ENCODE data around the gene LBH.

The LBH gene

GRCh38 chr2:30298302-30298701 lies 67.0 kb downstream of the LBH start:
- in situ Hi-C loops (cut with MboI; ENCODE audit: low sequenced_read_pairs) = no loop called here

DNA sequence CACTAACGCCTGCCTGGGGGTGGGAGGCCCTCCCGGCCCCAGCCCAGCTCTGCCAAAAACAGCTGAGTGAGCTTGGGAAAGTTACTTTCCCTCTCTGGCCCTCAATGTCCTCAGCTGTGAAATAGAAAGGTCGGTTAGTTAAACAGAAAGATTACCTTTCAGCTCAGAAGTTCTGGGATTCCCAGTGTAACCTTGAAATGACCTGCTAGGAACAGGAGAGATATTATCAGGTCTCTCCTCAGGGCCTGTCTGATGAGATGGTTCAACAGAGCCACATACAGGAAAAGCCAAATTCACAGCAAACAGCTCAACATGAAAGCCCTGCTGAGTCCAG lies 68.8 kb downstream of the LBH start:
- in situ Hi-C loops (cut with MboI; ENCODE audit: low sequenced_read_pairs) = no loop called here

DNA sequence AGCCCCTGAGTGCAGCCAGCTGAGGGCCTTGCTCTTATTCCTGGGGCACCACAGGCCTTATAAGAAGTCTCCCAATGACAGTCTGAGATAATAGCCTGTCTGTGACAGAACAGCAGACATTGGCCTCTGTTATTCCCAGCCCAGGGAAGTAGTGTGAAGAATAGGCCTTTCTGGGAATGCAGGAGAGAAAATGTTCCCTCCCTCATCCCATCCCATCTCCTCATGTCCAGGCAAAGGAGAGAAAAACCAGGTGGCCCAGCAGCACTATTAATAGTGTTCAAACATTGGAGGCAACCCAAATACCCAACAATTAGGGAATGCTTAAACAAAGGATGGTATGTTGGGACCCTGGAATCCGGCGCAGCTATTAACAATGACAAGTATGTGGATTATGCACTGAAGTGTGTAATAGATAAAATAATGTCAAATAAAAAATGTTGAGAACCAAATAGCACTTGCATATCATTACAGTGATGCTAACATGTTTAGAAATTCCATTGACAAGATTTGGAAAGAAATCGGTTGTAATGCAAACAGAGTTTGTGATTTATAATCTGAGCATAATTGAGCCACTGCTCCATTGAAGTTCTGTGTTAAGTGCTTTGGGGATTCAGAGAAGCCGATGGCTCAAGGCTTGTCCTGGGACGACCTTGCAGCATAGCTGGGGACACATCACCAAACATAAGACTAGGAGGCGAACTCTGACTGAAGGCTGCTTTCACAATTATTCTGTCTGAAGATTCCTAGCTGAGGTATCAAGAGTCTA lies 69.3 kb downstream of the LBH start:
- in situ Hi-C loops (cut with MboI; ENCODE audit: low sequenced_read_pairs) = no loop called here

DNA sequence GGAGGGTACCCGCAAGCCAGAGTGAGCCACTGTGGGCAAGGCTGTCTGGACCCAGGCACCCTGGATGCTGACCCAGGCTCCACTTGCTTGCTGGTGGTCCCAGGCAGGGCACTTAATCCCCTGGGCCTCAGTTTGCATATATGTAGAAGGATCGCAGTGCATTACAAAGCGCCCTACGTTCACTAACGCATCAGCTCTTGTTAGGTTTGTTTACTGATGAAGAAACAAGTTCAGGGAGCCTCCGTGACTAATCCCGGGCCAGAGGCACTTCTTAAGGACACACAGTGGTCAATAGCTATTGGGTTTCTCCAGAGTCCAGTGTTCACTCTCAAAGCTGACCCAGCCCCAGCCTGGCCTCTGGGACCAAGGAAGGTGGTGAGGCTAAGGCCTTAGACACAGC lies 70.2 kb downstream of the LBH start:
- in situ Hi-C loops (cut with MboI; ENCODE audit: low sequenced_read_pairs) = no loop called here

DNA sequence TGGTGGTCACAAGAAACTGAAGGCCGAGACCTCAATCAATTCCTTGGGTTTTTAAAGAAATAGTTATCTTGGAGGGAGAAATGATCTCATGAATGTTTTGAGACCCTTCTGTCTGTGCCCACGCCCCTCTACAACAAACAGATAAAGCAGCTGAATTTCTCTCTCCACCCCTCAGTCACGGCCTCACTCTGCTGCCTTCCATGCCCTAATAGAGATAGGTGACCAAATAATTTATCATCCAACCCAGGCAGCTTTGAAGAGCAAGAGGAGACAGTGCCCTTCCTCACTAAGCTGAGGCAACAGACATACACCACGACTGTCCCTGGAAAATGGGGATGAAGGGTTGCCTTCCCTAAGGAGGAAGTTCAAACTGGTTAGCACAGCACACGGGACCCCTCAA lies 71.2 kb downstream of the LBH start:
- in situ Hi-C loops (cut with MboI; ENCODE audit: low sequenced_read_pairs) = no loop called here

- in situ Hi-C loops (cut with MboI; ENCODE audit: low sequenced_read_pairs) = no loop called here
Measured at GRCh38 chr2:30303095-30303494, 71.8 kb downstream of the LBH start.

GRCh38 chr2:30305235-30305634 lies 73.9 kb downstream of the LBH start:
- in situ Hi-C loops (cut with MboI; ENCODE audit: low sequenced_read_pairs) = no loop called here

DNA sequence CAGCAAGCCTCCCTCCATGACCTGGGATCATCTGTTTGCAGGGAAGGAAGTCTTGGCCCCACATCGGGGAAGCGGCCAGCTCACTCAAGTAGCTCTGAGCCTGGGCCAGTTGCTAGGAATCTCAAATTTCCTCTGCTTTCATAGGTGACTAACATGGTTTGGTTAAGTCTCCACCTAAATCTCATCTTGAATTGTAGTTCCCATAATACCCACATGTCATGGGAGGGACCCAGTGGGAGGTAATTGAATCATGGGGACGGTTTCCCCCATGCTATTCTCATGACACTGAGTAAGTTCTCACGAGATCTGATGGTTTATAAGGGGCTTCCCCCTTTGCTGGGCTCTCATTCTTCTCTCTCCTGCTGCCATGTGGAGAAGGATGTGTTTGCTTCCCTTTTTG lies 75.2 kb downstream of the LBH start:
- in situ Hi-C loops (cut with MboI; ENCODE audit: low sequenced_read_pairs) = no loop called here

- in situ Hi-C loops (cut with MboI; ENCODE audit: low sequenced_read_pairs) = no loop called here
Measured at GRCh38 chr2:30308280-30308679, 76.9 kb downstream of the LBH start.

Measured in hTERT RPE-1 (cell line).